Stimulated activated CD4-positive, alpha-beta T cell treated with anti-CD3 and anti-CD28 coated beads, TNF-alpha, amount 100 ng/mL, for 48 hours (primary cell): ENCODE data around the gene EPHB6.

Experiments used
- DNase-seq, 3 donors: peaks; one replicate each; pipeline ENCODE4 v3.0.0-alpha.2; 2020; ENCODE audit warnings: low read depth in 3 of 3

Gene EPHB6

DNA sequence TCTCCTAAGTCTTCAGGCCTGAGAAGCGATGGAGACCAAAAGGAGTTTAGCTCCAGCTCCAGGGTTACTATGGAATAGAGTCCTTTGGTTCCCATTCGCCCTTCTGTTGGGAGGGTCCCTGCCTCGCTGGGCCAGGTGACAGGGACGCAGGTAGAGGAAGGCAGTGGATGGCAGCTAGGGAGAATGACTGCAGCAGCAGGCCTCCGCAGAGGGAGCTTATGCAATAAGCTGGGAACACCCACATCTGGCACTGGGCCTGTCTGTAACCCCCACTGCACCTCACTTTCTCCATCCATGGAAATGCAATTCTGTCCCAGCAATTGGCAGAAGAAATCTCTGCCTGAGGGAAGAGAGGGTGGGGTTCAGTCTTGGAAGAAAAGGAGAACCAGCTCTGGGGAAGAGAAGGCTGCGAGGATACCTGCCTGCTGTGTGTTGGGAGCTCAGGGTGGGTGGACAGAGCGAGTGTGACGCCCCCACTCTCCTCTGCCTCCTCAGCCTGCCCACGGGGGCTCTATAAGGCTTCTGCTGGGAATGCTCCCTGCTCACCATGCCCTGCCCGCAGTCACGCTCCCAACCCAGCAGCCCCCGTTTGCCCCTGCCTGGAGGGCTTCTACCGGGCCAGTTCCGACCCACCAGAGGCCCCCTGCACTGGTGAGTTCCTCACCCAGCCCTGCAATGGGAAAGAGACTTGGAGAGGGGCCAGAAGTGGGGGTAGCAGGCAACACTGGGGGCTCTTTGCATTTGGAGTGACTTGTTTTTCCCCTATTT lies 10.3 kb downstream of the EPHB6 start:
- DNase-seq, result no peak

DNA sequence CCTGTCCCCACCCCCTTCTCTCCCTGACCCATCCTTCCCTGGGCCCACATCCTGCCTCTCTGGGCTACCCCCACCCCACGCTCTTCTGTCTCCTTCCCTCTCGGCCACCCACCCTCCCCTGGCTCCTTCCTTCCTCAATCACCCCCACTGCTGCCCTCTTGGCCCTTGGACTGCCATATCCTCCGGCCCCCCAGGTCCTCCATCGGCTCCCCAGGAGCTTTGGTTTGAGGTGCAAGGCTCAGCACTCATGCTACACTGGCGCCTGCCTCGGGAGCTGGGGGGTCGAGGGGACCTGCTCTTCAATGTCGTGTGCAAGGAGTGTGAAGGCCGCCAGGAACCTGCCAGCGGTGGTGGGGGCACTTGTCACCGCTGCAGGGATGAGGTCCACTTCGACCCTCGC lies 10.9 kb downstream of the EPHB6 start:
- no peak for DNase-seq

DNA sequence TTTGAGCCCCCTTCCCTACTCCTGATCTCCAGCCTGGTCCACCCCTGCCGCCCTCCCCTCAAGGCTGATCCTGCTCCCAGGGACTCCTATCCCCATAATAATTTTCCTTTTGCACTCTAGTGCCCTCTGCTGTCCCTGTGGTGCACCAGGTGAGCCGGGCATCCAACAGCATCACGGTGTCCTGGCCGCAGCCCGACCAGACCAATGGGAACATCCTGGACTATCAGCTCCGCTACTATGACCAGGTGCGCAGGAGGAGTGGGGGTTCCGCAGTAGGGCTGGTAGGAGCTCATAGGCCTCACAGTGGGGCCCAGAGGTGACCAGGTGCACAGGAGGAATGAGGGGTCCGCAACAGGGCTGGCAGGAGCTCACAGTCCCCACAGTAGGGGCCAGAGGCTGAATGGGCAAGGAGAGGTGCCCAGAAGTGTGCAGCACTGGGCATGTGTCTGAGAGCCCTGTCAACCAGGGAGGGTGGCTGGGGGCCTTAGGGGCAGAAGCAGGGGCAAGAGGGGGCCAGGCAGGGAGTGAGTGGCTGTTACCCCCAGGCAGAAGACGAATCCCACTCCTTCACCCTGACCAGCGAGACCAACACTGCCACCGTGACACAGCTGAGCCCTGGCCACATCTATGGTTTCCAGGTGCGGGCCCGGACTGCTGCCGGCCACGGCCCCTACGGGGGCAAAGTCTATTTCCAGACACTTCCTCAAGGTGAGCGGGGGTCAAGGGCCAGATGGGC lies 11.7 kb downstream of the EPHB6 start:
- DNase-seq, result no peak

DNA sequence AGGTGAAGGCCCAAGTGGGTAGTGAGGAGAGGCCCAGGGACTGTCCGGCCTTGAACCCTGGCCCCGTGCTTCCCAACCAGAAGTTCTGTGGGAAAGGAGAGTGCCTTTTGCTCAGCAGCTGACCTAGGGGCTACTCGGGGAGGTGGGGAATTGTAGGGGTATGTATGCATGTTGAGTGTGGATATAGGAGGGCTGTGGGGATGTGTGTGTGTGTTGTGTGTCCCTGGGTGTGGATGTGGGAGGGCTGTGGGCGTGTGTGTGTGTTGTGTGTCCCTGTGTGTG lies 12.2 kb downstream of the EPHB6 start:
- DNase-seq, result no peak

DNA sequence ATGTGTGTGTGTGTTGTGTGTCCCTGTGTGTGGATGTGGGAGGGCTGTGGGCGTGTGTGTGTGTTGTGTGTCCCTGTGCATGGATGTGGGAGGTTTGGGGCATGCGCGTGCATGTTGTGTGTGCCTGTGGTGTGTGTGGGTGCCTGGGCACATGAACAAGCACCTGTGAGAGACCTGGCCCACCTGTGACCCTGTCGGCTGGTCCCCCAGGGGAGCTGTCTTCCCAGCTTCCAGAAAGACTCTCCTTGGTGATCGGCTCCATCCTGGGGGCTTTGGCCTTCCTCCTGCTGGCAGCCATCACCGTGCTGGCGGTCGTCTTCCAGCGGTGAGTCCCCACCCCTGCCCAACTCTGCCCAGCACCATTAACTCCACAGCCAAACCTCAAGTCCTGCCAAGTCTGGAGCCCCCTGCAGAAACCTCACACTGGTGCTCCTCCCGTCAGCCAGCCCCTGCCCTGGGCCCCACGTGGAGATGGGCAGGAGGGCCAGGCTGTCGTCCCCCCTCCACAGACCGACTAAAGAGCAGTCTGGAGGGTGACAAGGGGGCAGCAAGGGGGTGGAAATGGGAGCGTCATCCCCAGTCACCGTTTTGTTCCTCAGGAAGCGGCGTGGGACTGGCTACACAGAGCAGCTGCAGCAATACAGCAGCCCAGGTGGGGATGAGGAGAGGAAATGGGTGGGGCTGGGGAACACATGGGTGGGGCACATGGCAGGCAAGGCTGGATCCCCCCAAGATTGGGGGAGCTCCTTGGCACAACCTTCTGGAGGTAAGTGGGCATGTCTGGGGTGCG lies 12.7 kb downstream of the EPHB6 start:
- DNase-seq, result no peak

DNA sequence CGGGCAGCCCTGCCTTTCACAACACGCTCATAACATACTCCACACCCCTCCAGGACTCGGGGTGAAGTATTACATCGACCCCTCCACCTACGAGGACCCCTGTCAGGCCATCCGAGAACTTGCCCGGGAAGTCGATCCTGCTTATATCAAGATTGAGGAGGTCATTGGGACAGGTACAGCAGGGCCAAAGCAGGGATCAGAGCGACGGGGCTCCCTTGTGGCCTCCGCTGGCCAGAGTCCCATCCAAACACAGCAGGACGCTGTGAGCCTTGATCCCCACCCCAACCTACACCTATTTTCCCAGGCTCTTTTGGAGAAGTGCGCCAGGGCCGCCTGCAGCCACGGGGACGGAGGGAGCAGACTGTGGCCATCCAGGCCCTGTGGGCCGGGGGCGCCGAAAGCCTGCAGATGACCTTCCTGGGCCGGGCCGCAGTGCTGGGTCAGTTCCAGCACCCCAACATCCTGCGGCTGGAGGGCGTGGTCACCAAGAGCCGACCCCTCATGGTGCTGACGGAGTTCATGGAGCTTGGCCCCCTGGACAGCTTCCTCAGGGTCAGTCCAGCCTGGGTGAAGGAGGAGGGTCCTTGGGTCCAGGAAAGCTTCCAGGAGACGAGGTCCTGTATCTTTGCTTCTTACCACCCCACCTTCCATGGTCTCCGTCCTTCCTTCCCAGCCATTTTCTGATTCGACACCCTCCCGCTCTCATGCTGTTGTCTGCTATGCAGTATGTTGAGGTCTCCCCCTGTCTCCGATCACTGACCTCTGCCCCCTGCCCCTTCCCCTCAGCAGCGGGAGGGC lies 13.5 kb downstream of the EPHB6 start:
- no peak for DNase-seq

DNA sequence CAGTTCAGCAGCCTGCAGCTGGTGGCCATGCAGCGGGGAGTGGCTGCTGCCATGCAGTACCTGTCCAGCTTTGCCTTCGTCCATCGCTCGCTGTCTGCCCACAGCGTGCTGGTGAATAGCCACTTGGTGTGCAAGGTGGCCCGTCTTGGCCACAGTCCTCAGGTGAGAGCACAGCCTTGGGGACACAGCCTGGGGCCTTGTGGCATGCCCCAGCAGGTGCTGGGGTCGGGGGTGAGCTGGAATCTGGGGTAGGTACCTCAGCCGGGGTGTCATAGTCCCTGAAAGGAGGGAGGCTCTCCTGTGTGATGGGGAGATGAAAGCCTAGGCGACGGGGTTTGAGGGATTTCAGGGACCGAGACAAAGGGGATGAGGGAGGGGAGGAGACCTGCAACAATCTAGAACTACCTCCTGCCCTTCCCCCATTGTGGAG lies 14.1 kb downstream of the EPHB6 start:
- DNase-seq, result no peak

DNA sequence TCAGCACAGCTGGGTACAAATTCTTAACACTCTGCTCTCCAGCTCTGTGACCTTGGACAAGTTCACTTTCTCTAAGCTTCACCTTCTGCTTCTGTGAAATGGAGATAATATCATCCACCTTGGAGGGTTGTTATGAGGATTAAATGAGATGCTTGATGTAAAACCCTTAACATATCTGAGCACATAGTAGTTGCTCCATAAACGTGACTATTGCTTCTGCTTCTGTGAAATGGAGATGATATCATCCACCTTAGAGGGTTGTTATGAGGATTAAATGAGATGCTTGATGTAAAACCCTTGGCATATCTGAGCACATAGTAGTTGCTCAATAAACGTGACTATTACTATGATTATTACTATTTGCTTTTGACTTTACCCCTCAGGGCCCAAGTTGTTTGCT lies 14.6 kb downstream of the EPHB6 start:
- DNase-seq, result no peak

DNA sequence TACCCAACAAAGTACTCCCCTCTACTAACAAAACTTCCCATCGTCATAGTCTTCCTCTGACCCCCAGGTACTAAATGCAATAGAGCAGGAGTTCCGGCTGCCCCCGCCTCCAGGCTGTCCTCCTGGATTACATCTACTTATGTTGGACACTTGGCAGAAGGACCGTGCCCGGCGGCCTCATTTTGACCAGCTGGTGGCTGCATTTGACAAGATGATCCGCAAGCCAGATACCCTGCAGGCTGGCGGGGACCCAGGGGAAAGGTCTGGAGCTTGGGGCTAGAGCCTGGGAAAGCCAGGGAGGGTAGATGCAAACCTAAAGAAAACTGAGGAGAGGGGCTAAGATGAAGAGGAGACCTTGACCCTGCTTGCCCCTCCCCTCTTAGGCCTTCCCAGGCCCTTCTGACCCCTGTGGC lies 15.3 kb downstream of the EPHB6 start:
- DNase-seq, result no peak

DNA sequence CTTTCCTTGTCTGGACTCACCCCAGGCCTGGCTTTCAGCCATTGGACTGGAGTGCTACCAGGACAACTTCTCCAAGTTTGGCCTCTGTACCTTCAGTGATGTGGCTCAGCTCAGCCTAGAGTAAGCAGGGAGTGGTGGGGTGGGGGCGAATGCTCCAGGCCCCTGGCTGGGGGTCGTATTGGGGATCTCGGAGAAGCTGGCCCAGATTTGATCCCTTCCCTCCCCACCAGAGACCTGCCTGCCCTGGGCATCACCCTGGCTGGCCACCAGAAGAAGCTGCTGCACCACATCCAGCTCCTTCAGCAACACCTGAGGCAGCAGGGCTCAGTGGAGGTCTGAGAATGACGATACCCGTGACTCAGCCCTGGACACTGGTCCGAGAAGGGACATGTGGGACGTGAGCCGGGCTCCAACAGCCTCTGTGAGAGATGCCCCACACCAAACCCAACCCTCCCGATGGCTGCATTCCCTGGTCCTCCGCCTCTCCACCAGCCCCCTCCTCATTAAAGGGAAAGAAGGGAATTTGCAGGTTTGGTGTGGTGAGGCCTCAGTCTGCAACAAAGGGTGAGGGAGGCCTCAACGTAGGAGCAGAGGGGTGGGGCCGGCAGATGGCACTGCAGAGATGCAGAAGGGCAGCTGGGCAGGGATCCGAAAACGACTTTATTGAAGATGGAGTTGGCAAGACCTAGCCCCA lies 15.8 kb downstream of the EPHB6 start:
- DNase-seq, result no peak

DNA sequence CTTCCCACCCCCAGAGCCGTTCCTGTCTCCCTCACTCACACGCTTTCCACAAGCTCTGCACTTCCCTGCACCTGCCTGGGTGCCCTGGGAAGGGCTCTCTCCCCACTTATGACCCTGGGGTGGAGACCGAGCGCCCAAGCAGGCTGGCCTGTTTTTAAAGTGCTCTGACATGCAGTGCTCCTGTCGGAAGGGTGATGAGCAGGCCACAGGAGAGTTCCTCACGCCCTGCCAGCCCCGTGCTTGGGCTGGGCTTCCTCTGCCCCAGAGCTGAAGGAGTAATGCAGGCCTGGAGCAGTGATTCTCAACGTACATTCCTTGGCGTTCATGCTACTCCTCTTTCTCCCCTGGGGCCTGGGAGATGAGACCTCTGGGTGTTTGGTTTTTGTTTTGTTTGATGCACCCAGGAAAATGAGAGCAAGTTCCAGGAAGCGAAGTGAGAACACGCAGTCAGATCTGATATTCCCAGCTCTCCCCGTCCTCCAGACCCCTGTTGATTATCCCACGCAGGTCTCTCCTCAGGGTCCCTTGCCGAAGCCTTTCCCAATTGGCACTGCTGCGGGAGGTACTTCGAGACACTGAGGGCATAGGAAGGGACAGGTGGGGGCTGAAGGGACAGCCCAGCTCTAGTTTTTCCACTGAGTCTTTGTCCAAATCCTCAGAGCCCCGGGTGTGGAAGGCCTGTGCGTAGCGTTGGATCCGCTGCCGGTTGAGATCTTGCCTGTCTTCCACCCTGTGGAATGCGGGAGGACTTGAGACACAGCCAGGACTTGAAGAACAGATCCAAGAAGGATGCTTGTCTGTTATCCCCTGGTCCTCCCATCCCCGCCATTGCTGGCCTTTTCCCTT lies 16.6 kb downstream of the EPHB6 start:
- DNase-seq, result no peak

DNA sequence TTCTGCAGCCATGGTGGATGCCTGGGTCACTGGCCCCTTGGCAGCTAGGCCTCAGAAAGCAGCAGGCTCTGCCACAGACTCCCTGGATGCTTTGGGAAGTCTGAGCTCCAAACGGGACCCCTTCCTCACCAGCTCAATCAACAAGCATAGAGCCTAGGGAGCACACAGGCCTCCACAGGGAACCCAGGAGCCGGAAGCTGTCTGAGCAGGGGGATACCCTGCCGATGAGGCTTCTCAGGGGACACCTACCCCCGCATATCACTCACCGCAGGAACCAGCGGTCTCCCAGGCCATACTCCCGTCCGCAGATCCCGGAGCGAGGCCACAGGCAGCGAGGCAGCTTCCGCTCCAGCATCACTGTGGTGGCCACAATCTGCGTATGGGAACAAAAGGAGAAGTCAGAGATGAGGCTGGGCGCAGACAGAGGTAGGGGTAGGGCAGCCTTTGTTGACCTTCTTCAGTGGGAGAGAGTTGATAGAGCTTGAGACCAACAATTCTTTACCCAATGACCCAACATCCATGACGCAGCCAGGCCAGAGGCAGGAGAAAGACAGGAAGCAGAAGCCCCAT lies 17.3 kb downstream of the EPHB6 start:
- no peak for DNase-seq

DNA sequence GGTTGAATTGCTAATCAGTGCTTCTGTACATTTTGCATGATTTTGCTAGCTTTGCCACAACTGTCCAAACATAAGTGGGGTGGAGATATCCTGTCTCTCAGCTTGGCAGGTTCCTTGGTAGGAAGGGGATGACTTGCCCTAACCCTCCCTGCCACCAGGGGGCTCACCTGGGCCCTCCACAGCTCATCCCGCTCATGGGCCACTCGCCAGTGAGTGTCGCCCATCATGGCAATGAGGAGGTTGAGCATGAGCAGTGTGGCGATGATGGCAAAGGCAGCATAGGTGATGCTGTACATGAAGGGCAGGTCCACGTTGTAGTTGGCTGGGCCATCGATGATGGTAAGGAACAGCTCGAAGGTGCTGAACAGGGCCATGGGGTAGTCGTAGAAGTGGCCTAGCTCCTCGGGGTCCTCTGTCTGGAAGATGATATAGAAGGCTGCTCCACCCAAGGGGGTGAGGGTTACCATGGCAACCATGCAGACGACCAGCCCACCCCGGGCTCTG lies 18.5 kb downstream of the EPHB6 start:
- DNase-seq, result peak in 2 of 3 donors; percentile 26 to 32

DNA sequence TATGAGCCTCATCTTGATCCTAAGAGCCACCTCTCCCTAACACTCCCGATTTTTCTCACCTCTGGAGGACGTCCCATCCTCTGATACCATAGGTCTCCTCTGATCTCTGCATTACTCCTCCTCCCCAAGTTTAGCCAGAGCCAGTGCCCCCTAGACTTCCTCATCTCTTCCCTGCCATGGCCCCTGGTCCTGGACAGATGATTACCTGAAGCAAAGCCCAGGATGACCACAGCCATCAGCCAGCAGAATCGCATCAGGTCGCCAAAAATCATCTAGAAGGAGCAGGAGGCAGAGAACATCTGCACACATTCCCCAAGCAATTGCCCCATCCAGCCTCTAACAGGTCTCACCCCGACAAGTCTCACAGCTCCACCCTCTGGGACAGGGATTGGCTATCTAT lies 19.0 kb downstream of the EPHB6 start:
- no peak for DNase-seq

DNA sequence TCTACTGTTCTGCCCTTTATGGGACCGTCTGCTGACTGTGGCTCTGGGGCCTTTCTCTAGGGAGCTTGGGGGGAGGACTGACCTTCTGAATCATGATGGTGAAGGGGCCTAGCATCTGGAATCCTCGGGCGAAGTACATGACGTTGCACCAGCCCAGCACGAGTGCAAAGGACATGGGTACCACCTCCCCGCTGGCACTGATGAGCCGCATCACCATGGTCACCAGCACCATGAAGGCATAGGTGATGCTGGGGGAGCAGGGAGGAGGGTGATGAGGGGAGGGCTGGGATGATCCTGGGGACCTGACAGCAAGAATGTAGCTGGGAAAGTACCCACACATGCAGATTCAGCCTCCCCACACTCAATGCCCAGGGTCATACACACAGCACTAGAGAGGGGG lies 19.5 kb downstream of the EPHB6 start:
- no peak for DNase-seq

DNA sequence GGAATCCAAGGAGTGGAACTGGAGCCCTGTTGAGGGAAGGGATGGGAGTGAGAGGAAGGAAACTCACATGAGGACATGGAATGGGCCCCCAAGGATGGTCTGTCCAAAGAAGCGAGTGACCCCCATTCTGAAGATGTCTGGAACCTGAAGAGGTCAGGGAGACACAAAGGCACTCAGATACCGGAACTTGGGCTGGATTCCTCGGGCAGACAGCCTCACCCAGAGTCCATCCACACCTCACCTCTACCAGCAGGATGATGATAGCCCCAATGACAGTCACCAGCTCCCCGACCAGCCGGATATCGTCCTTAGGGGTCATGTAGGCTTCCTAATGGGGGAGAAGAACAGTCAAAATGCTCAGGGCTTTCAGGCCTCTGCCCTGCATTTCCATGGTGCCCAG lies 20.0 kb downstream of the EPHB6 start:
- DNase-seq, result no peak

DNA sequence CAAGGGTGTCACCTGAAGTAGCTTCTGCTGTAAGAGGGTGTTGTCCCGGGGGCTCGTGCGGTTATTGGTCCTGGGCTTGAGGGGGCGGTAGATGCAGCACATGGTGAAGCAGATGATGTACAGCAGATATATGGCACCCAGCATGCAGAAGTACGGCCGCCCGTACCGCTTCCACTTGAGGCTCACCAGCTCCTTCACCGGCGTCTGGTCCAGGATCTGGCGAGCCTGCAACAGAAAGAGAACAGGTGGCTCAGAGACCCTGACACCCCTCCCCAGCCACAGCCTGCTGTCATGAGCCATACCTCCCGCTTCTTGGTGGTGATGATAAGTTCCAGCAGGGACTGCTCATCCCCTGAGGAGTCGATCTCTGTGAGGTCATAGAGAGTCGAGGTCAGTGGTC lies 20.6 kb downstream of the EPHB6 start:
- DNase-seq, result no peak

DNA sequence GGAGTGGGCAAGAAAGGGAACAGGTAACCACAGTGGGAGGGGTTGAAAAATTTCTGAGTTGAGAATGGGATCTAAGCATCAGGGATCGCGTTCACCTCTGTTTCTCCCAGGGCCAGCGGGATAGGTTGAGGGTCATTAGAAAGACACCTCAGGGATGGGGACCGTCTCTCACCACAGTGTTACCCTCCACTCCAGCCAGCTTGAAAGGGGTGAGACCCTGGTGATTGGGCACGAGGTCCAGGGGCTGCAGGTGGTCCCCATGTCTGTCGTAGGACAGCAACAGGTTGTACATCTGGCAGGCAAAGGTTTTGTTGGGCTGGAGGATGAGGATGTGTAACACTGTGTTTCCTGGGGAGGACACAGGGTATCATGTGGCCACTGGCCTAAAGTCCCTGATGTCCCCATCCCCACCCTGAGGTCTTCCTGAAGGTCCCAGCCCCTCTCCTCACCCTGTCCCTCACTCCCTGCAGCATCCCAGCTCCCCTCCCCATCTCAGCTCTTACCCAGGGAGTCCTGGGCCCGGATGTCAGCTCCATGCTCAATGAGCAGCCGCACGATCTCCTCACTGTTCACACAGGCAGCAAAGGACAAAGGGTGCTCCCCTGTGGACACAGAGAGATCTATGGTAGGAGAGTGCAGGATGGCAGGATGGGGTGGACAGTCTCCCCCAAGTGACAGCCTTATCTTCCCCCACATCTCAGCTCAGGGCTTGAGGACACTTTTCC lies 21.5 kb downstream of the EPHB6 start:
- no peak for DNase-seq
